Stimulated activated CD8-positive, alpha-beta memory T cell treated with anti-CD3 and anti-CD28 coated beads, Interleukin-4, amount 100 ng/mL, for 1 hour (primary cell): ENCODE measurements around the gene GABPB2.
A peak's percentile ranks its signal among the peaks of the same experiment; 100 is the strongest.

ENCODE experiments used
- DNase-seq, 2 donors: peaks; one replicate each; pipeline ENCODE4 v3.0.0-alpha.2; 2020; ENCODE audit warnings: low read depth in 2 of 2, low spot score in 1 of 2

Gene GABPB2

GRCh38 chr1:151133018-151133806, 62.7 kb downstream of the GABPB2 start:
- DNase-seq, result no peak

GRCh38 chr1:151134396-151134795, 63.8 kb downstream of the GABPB2 start:
- no peak for DNase-seq

GRCh38 chr1:151134991-151135390, 64.4 kb downstream of the GABPB2 start:
- no peak for DNase-seq

GRCh38 chr1:151135433-151136385, 65.1 kb downstream of the GABPB2 start:
- no peak for DNase-seq

DNA sequence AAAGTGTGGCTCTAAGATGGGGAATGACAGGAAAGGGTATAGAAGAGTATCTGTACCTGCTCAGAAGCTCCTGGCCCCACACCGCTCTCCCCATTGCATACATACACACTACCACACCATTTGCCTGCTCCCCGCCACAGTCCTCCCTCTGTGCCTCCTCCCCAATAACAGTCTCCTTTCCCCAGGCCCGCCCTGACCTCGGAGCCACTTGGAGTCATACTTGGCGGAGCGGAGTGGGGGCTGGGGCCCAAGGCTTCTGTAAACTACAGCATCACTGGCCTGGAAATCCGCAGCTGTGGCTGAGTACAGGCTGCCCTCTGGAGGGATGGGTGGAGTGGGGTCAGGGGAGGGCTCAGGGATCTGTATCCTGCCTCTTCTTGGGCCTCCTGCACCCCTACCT, 67.2 kb downstream of the GABPB2 start:
- DNase-seq, result no peak

DNA sequence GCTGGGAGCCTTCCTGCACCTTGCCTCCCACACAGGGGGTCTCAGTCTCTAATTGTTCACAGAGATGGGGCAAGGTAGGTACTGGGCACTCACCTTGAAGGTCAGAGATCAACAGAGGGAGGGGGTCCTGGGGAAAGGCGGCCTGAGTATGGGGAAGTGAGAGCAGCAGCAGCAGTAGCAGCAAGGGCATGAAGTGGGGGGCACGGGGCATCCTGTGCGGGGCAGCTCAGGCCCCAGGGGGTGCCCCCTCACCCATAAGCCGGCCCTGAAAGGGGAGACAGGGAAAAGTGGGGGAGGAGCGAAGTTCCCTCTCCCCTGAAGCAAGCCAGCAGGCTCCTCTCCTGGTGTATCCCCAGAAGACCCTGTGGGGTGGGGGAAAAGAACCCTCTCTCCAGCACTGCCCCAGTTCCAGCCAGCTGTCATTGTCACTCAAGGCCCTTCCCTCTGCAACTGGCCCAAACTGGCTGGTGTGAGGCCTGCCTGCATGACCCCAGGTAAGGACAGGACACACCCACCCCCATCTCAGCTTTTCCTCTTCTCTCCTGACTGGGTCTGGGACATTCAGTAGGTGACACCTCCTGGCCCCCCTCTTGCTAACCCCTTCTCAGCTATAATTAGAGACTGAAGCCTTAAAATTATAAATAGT, 72.0 kb downstream of the GABPB2 start:
- DNase-seq, result no peak

GRCh38 chr1:151143057-151143435, 72.5 kb downstream of the GABPB2 start:
- DNase-seq, result no peak

GRCh38 chr1:151143986-151144385, 73.4 kb downstream of the GABPB2 start:
- DNase-seq, result no peak

DNA sequence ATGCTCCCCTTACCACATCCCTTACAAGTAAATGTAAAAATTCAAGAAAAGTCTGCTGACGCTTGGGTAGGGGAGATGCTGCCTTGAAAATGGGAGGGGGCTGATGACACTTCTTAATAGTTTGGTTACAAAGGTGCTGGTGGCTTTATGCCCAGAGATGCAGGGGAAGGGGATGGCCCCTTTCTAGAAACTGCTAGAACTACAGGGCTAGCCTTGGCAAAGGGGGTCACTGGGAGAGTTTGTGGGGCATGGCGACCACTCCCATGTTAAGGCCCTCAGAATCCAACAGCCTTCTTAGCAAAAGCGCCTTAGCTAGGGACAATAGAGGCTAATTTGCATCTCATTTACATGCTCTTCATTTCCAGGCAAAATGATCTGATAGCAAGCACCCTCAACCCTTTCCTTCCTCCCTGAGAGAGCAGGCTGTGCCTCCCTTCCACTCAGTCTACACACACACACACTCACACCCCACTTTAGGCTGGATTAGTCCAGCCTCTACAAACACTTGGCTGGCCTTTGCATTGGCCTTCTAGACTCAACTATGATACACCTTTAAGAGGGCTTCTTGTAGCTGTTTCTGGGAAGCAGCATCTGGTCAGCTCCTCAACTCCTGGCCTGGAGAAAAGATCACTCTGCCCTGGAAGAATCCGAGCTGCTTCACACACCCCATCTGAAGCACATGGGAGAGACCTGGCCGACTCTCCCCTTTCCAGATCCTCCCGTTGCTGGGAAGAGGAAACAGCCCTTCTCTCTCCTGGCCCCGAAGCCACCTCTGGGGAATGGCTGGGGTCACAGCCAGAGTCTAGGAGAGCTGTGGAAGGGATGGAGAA, 74.1 kb downstream of the GABPB2 start:
- no peak for DNase-seq

- no peak for DNase-seq
Measured at GRCh38 chr1:151145304-151146071, 74.9 kb downstream of the GABPB2 start.

DNA sequence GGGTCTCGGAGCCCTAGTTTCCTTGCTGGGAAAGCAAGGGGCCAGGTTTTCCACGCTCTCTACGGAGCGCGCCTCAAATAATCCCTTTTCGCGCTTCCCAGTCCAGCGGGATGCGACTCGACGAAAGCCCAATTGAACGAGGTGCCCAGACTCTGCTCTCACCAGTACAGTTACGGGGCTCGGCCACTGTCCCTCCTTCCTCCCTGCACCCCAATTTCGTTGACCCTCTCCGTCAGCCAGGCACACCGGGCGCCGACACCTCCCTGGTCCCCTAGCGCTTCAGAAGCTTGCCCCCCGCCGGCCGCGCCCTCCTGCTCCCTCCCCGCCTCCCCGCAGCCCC, 75.5 kb downstream of the GABPB2 start:
- no peak for DNase-seq

GRCh38 chr1:151146412-151147131, 76.0 kb downstream of the GABPB2 start, which contains the start of gene SEMA6C:
Gene SEMA6C, minus strand, starts transcription at chr1:151146631. Its CDS starts 4,010 bp downstream, at chr1:151142621.
- DNase-seq, result peak; percentile 66 to 77

DNA sequence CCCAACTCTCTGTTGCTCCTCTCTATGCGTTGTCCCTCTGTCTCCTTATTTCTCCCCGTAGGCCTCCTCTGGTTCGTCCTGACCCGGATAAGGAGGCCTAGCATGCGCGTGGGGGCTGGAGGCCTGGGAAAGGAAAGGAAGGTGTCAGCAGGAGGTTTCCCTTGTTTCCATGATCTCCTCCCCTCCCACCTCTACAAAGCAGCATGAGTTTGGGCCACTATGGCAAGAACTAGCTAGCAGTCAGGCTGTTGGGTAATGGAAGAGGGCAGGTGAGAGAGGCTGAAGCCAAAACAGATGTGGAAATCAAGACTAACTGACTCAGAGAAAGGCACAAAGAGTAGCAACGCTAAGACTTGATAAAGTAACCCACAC, 76.6 kb downstream of the GABPB2 start:
- no peak for DNase-seq

- DNase-seq, result no peak
Measured at GRCh38 chr1:151147665-151148064, 77.1 kb downstream of the GABPB2 start.

DNA sequence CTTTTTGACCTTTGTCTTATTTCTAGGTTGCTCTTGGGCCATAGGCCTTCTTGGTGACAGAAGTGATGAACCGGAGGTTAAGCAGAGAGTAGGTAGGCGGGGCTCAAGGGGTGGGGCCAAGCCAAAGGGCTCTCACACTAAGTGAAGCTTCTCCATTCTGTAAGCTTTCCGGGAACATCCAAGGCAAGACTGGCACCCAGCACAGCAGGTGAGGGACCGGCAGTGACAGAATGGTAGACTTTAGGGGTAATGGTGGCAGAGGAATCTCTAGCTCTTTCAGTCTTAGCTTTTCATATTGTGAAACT, 85.9 kb downstream of the GABPB2 start, which contains the start of gene TNFAIP8L2:
Gene TNFAIP8L2 (plus strand): TSS at position 135 of the 305 bp plus-strand sequence. CDS start 2,049 bp downstream, outside the sequence.
- peak; percentile 56 to 60 for DNase-seq

DNA sequence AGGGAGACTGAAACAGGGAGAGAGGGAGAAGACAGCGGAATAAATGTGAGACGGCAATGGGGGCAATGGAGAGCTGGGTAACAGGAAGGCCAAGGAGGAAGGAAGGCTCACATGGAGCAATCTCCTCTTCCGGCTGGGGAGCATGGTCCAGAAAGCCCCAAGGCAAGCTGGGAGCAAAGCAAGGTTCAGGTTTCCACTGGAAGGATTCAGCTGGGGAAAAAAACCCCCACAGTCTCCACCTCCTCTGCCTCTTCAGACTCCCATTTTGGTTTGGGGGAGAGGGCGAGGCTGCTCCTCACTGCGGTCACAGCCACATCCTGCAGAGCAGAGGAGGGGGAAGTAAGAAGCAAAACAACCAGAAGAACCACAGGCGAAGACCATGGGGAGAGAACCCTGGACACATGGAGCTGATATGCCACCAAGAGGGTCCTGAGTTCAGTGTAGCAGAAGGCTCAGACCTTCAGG, 86.5 kb downstream of the GABPB2 start:
- DNase-seq, result peak in 1 of 2 donors; percentile 34

GRCh38 chr1:151158326-151158725, 87.8 kb downstream of the GABPB2 start:
- DNase-seq, result no peak

DNA sequence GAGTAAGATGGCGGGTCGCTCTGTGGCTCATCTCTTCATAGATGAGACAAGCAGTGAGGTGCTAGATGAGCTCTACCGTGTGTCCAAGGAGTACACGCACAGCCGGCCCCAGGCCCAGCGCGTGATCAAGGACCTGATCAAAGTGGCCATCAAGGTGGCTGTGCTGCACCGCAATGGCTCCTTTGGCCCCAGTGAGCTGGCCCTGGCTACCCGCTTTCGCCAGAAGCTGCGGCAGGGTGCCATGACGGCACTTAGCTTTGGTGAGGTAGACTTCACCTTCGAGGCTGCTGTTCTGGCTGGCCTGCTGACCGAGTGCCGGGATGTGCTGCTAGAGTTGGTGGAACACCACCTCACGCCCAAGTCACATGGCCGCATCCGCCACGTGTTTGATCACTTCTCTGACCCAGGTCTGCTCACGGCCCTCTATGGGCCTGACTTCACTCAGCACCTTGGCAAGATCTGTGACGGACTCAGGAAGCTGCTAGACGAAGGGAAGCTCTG, 88.2 kb downstream of the GABPB2 start:
- DNase-seq, result no peak

DNA sequence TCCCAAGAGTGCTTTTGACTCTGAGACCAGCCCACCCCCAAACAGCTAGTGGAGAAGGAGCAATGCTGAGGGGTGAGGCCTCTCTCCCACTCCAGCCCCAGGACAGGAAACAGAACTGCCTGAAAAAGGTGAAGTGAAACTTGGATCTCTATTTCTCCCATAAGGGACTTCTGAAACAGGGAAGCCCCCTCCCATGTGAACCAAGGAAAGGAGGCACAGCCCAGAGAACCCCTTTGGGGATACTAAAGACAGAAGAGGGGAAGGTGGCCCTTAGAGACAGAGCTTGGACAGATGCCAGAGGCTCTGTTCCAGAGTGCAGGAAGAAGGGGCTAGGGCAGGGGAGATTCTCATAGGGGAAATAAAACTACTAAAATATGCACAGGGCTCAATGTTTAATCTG, 88.8 kb downstream of the GABPB2 start:
- no peak for DNase-seq
